ENCODE results near the gene RPP25L. TPM values are rescaled to one million over a fixed set of nuclear protein-coding genes. Genes with fewer than 3 reads are reported as not detected.

RPP25L gene
- total RNA-seq, 4 donors from 2014 or later = 3.0 to 65.5 (median 22.1) TPM

DNA sequence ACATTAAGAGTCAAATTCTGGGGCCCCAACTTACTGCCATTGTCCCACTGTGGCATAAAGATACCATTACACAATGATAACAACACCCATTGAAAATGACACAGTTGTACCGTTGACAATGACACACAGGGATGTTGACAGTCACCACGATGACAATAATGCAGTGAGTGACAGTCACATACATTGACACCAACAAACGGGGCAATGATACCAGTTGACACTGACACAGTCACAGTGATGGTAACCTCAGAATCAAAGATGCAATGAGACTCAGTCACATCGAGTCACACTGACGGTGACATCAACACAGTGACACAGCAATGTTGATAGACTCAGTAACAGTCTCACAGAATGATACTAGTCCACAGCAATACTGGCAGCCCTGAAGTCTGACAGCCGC is 39.3 kb downstream of the RPP25L start:
- in situ Hi-C loops (cut with MboI; ENCODE audit: low pct_ligation_motif_present in 1 of 4, low pct_unique_long_range_greater_than_20kb in 1 of 4, low sequenced_read_pairs in 3 of 4) (no loop called here), intact Hi-C loops (cut with DNase I; ENCODE audit: low total_unique reads) (no loop called here)
- 75% methylated on average over 6 of the region's 6 CpGs; no CpG with 5 or more reads in 1 of the 2 donors for WGBS, 2 donors (ENCODE audit: low coverage in 1 of 2)
- TF ChIP-seq CTCF (IDR thresholded peaks at IDR 0.05) = no peak
- no peak for TF ChIP-seq POLR2AphosphoS5 (IDR thresholded peaks at IDR 0.05)
- TF ChIP-seq POLR2A (IDR thresholded peaks at IDR 0.05) = no peak
- no peak for TF ChIP-seq EP300 (IDR thresholded peaks at IDR 0.05; ENCODE audit: low read depth)
- no peak overlapping the region for H3K27ac ChIP-seq
- H3K9me3 ChIP-seq = no peaks in the 10 kb centered on the region
- H3K27me3 ChIP-seq = peaks cover 10% of the 10 kb centered on the region
- H3K4me1 ChIP-seq = peaks cover 0 to 45% (median 20%) of the 10 kb centered on the region in 4 donors
- H3K4me3 ChIP-seq = no peak overlapping the region
- no peaks in the 10 kb centered on the region for H3K36me3 ChIP-seq
- DNase-seq = no peak

- DNase-seq = peak; percentile 81
- no peak overlapping the region for H3K4me3 ChIP-seq
- H3K27ac ChIP-seq = peak overlapping the region in 3 of 4 donors; percentile 29 to 30 (median 30)
- H3K9me3 ChIP-seq = no peaks in the 10 kb centered on the region
- H3K4me1 ChIP-seq = peaks cover 0 to 40% (median 19%) of the 10 kb centered on the region in 4 donors
- H3K27me3 ChIP-seq = peaks cover 4% of the 10 kb centered on the region
- no peaks in the 10 kb centered on the region for H3K36me3 ChIP-seq
- in situ Hi-C loops (cut with MboI; ENCODE audit: low pct_ligation_motif_present in 1 of 4, low pct_unique_long_range_greater_than_20kb in 1 of 4, low sequenced_read_pairs in 3 of 4) (no loop called here), intact Hi-C loops (cut with DNase I; ENCODE audit: low total_unique reads) (no loop called here)
- TF ChIP-seq POLR2A (IDR thresholded peaks at IDR 0.05) (no peak), POLR2AphosphoS5 (IDR thresholded peaks at IDR 0.05) (peak in 1 of 3 donors; percentile 12), EP300 (IDR thresholded peaks at IDR 0.05; ENCODE audit: low read depth) (no peak)
These were observed 39.8 kb downstream of the RPP25L start for GRCh38 chr9:34572092-34572491.

DNA sequence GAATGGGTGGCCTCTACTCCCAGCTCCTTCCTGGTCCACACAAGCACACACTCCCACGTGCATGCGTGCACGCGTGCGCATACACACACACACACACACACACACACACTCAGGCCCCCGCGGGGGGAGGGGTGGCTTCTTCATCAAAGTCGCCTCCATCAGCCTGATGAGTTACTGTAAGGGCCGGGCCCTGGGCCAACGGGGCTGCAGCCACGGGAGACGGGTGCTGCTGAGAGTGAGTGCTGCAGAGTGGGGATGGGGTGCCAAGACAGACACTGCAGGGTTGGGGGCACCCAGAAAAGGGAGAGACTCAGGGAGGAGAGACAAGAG is 40.5 kb downstream of the RPP25L start:
- Histone ChIP-seq H3K36me3 (no peaks in the 10 kb centered on the region), H3K4me1 (peaks cover 0 to 34% (median 17%) of the 10 kb centered on the region in 4 donors), H3K27me3 (no peaks in the 10 kb centered on the region), H3K4me3 (no peak overlapping the region), H3K27ac (no peak overlapping the region), H3K9me3 (no peaks in the 10 kb centered on the region)
- intact Hi-C loops (cut with DNase I; ENCODE audit: low total_unique reads) (no loop called here), in situ Hi-C loops (cut with MboI; ENCODE audit: low pct_ligation_motif_present in 1 of 4, low pct_unique_long_range_greater_than_20kb in 1 of 4, low sequenced_read_pairs in 3 of 4) (no loop called here)
- 50% methylated on average over 12 of the region's 12 CpGs; no CpG with 5 or more reads in 1 of the 2 donors for WGBS, 2 donors (ENCODE audit: low coverage in 1 of 2)
- TF ChIP-seq EP300 (IDR thresholded peaks at IDR 0.05; ENCODE audit: low read depth) (no peak), POLR2A (IDR thresholded peaks at IDR 0.05) (no peak), POLR2AphosphoS5 (IDR thresholded peaks at IDR 0.05) (no peak), CTCF (IDR thresholded peaks at IDR 0.05) (no peak)
- DNase-seq = no peak

GRCh38 chr9:34570809-34571480 is 41.0 kb downstream of the RPP25L start:
- no peak for TF ChIP-seq EP300 (IDR thresholded peaks at IDR 0.05; ENCODE audit: low read depth)
- TF ChIP-seq POLR2AphosphoS5 (IDR thresholded peaks at IDR 0.05) = no peak
- no peak for TF ChIP-seq CTCF (IDR thresholded peaks at IDR 0.05)
- 74% methylated on average over 7 of the region's 7 CpGs; no CpG with 5 or more reads in 1 of the 2 donors for WGBS, 2 donors (ENCODE audit: low coverage in 1 of 2)
- Histone ChIP-seq H3K4me3 (no peak overlapping the region), H3K9me3 (no peaks in the 10 kb centered on the region), H3K4me1 (peaks cover 0 to 29% (median 15%) of the 10 kb centered on the region in 4 donors), H3K27me3 (no peaks in the 10 kb centered on the region), H3K27ac (no peak overlapping the region), H3K36me3 (no peaks in the 10 kb centered on the region)
- DNase-seq = no peak
- intact Hi-C loops (cut with DNase I; ENCODE audit: low total_unique reads) = no loop called here
- in situ Hi-C loops (cut with MboI; ENCODE audit: low pct_ligation_motif_present in 1 of 4, low pct_unique_long_range_greater_than_20kb in 1 of 4, low sequenced_read_pairs in 3 of 4) = no loop called here

- Histone ChIP-seq H3K4me1 (peaks cover 0 to 26% (median 14%) of the 10 kb centered on the region in 4 donors), H3K27me3 (no peaks in the 10 kb centered on the region), H3K36me3 (no peaks in the 10 kb centered on the region), H3K9me3 (no peaks in the 10 kb centered on the region), H3K4me3 (no peak overlapping the region), H3K27ac (no peak overlapping the region)
- no peak for DNase-seq
- TF ChIP-seq POLR2AphosphoS5 (IDR thresholded peaks at IDR 0.05) (peak in 1 of 3 donors; percentile 30), CTCF (IDR thresholded peaks at IDR 0.05) (no peak)
- intact Hi-C loops (cut with DNase I; ENCODE audit: low total_unique reads) (no loop called here), in situ Hi-C loops (cut with MboI; ENCODE audit: low pct_ligation_motif_present in 1 of 4, low pct_unique_long_range_greater_than_20kb in 1 of 4, low sequenced_read_pairs in 3 of 4) (no loop called here)
- 69 to 78% methylated on average over 6 to 11 of the region's 11 CpGs for WGBS, 2 donors (ENCODE audit: low coverage in 1 of 2)
These were observed 41.5 kb downstream of the RPP25L start for GRCh38 chr9:34570376-34570775.

Measured in transverse colon (tissue), 4 donors.